Measurements from ENCODE around the gene CACNA1E.

Gene CACNA1E

GRCh38 chr1:181490740-181491712 lies 7.7 kb downstream of the CACNA1E start:
- peaks cover 6% of the 10 kb centered on the region for H3K27me3 ChIP-seq (ENCODE audit: insufficient read depth, low read length, poor library complexity)
- H3K9ac ChIP-seq (ENCODE audit: low read length) = no peak overlapping the region
- H3K4me1 ChIP-seq (ENCODE audit: control insufficient read depth, low read depth, low read length) = no peaks in the 10 kb centered on the region
- H2BK5ac ChIP-seq (ENCODE audit: low read length) = no peak overlapping the region
- no peak overlapping the region for H3K23ac ChIP-seq (ENCODE audit: low read length)
- no peak overlapping the region for H3K27ac ChIP-seq (ENCODE audit: low read depth, low read length)
- no peak overlapping the region for H3K4me3 ChIP-seq (ENCODE audit: low read length)
- no peak overlapping the region for H4K5ac ChIP-seq (ENCODE audit: low read length)
- no peak overlapping the region for H2AK5ac ChIP-seq (ENCODE audit: low read length)
- no peaks in the 10 kb centered on the region for H3K79me2 ChIP-seq (ENCODE audit: control insufficient read depth, insufficient read depth, low read length)
- H3K79me1 ChIP-seq (ENCODE audit: low read length) = no peaks in the 10 kb centered on the region
- no peak for DNase-seq
- H3K18ac ChIP-seq (ENCODE audit: low read length) = no peak overlapping the region
- no peak overlapping the region for H3K4ac ChIP-seq (ENCODE audit: low read depth, low read length)
- no peaks in the 10 kb centered on the region for H3K36me3 ChIP-seq (ENCODE audit: control insufficient read depth, insufficient read depth, low read length)
- H2BK120ac ChIP-seq (ENCODE audit: low read depth, low read length) = no peak overlapping the region
- no CpG with 5 or more reads among the region's 8 CpGs for WGBS (ENCODE audit: extremely low coverage, insufficient coverage, low lambda C conversion rate)
- no peak overlapping the region for H2BK15ac ChIP-seq (replicated peaks; ENCODE audit: low read depth)
- H3K56ac ChIP-seq (ENCODE audit: low read length) = no peak overlapping the region
- H3K4me2 ChIP-seq (ENCODE audit: low read length) = no peak overlapping the region
- no peak overlapping the region for H4K8ac ChIP-seq (ENCODE audit: low read depth, low read length)

DNA sequence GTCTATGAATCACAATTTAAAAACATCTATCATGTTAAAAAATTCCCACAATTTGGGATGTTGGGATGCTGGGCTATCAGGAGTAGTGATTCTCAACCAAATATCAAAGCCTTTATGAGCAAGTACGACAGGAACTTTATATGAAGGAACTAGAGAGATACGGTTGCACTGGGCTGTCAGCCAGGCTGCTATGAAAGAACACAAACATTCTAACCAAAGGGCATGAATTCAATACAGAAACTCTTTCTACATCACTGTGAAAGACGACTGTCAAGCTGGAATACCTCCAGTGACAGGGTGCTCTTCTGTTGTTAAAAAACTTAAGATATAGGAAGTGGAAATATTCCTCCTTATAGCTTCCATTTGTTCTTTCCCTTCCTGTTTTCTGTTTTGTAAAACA lies 9.8 kb downstream of the CACNA1E start:
- no peaks in the 10 kb centered on the region for H3K27me3 ChIP-seq (ENCODE audit: insufficient read depth, low read length, poor library complexity)
- H3K4me1 ChIP-seq (ENCODE audit: control insufficient read depth, low read depth, low read length) = no peaks in the 10 kb centered on the region
- DNase-seq = no peak
- no peak overlapping the region for H3K56ac ChIP-seq (ENCODE audit: low read length)
- no peak overlapping the region for H4K8ac ChIP-seq (ENCODE audit: low read depth, low read length)
- no peak overlapping the region for H3K23ac ChIP-seq (ENCODE audit: low read length)
- WGBS (ENCODE audit: extremely low coverage, insufficient coverage, low lambda C conversion rate) = no CpG with 5 or more reads among the region's 3 CpGs
- no peak overlapping the region for H2BK120ac ChIP-seq (ENCODE audit: low read depth, low read length)
- H3K4me3 ChIP-seq (ENCODE audit: low read length) = no peak overlapping the region
- no peak overlapping the region for H3K9ac ChIP-seq (ENCODE audit: low read length)
- H2BK15ac ChIP-seq (replicated peaks; ENCODE audit: low read depth) = no peak overlapping the region
- H3K27ac ChIP-seq (ENCODE audit: low read depth, low read length) = no peak overlapping the region
- H3K4ac ChIP-seq (ENCODE audit: low read depth, low read length) = no peak overlapping the region
- H3K18ac ChIP-seq (ENCODE audit: low read length) = no peak overlapping the region
- no peaks in the 10 kb centered on the region for H3K36me3 ChIP-seq (ENCODE audit: control insufficient read depth, insufficient read depth, low read length)
- H2BK5ac ChIP-seq (ENCODE audit: low read length) = no peak overlapping the region
- H2AK5ac ChIP-seq (ENCODE audit: low read length) = no peak overlapping the region
- H4K5ac ChIP-seq (ENCODE audit: low read length) = no peak overlapping the region
- H3K79me2 ChIP-seq (ENCODE audit: control insufficient read depth, insufficient read depth, low read length) = no peaks in the 10 kb centered on the region
- no peak overlapping the region for H3K4me2 ChIP-seq (ENCODE audit: low read length)
- no peaks in the 10 kb centered on the region for H3K79me1 ChIP-seq (ENCODE audit: low read length)

DNA sequence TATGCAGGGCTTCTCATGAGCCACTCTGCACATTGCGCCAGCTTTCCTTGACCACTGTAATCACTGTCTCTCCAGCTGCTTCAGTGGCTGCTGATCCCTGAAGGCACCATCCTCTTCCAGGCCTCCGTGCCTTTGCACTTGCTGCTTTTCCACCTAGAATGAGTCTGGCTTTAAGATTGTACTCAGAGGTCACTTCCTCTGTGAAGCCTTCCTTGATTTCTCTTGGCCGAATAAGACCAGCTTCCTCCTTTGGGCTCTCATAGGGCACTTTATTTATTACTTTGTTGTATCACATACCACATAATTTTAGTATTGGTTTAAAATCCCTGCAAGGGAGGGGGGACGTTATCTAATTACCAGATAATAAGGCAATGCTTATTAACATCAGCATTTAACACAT lies 10.6 kb downstream of the CACNA1E start:
- H2BK120ac ChIP-seq (ENCODE audit: low read depth, low read length) = no peak overlapping the region
- no peak overlapping the region for H3K4me2 ChIP-seq (ENCODE audit: low read length)
- H3K18ac ChIP-seq (ENCODE audit: low read length) = no peak overlapping the region
- no peaks in the 10 kb centered on the region for H3K27me3 ChIP-seq (ENCODE audit: insufficient read depth, low read length, poor library complexity)
- no peak overlapping the region for H4K8ac ChIP-seq (ENCODE audit: low read depth, low read length)
- H3K56ac ChIP-seq (ENCODE audit: low read length) = no peak overlapping the region
- H3K4me1 ChIP-seq (ENCODE audit: control insufficient read depth, low read depth, low read length) = no peaks in the 10 kb centered on the region
- H3K79me2 ChIP-seq (ENCODE audit: control insufficient read depth, insufficient read depth, low read length) = no peaks in the 10 kb centered on the region
- H3K27ac ChIP-seq (ENCODE audit: low read depth, low read length) = no peak overlapping the region
- no peak overlapping the region for H3K23ac ChIP-seq (ENCODE audit: low read length)
- no CpG with 5 or more reads among the region's 4 CpGs for WGBS (ENCODE audit: extremely low coverage, insufficient coverage, low lambda C conversion rate)
- H2BK5ac ChIP-seq (ENCODE audit: low read length) = no peak overlapping the region
- H3K36me3 ChIP-seq (ENCODE audit: control insufficient read depth, insufficient read depth, low read length) = no peaks in the 10 kb centered on the region
- no peak overlapping the region for H2BK15ac ChIP-seq (replicated peaks; ENCODE audit: low read depth)
- no peaks in the 10 kb centered on the region for H3K79me1 ChIP-seq (ENCODE audit: low read length)
- DNase-seq = no peak
- H3K4me3 ChIP-seq (ENCODE audit: low read length) = no peak overlapping the region
- H2AK5ac ChIP-seq (ENCODE audit: low read length) = no peak overlapping the region
- H4K5ac ChIP-seq (ENCODE audit: low read length) = no peak overlapping the region
- H3K4ac ChIP-seq (ENCODE audit: low read depth, low read length) = no peak overlapping the region
- H3K9ac ChIP-seq (ENCODE audit: low read length) = no peak overlapping the region

GRCh38 chr1:181496759-181497158 lies 13.4 kb downstream of the CACNA1E start:
- Histone ChIP-seq H3K4ac (ENCODE audit: low read depth, low read length) (no peak overlapping the region), H3K27me3 (ENCODE audit: insufficient read depth, low read length, poor library complexity) (no peaks in the 10 kb centered on the region), H3K79me2 (ENCODE audit: control insufficient read depth, insufficient read depth, low read length) (no peaks in the 10 kb centered on the region), H3K56ac (ENCODE audit: low read length) (no peak overlapping the region), H2BK120ac (ENCODE audit: low read depth, low read length) (no peak overlapping the region), H4K5ac (ENCODE audit: low read length) (no peak overlapping the region), H3K36me3 (ENCODE audit: control insufficient read depth, insufficient read depth, low read length) (no peaks in the 10 kb centered on the region), H3K23ac (ENCODE audit: low read length) (no peak overlapping the region), H2BK5ac (ENCODE audit: low read length) (no peak overlapping the region), H3K4me3 (ENCODE audit: low read length) (no peak overlapping the region), H3K9ac (ENCODE audit: low read length) (no peak overlapping the region), H3K18ac (ENCODE audit: low read length) (no peak overlapping the region), H3K79me1 (ENCODE audit: low read length) (no peaks in the 10 kb centered on the region), H3K4me2 (ENCODE audit: low read length) (no peak overlapping the region), H3K4me1 (ENCODE audit: control insufficient read depth, low read depth, low read length) (no peaks in the 10 kb centered on the region), H3K27ac (ENCODE audit: low read depth, low read length) (no peak overlapping the region), H2AK5ac (ENCODE audit: low read length) (no peak overlapping the region), H2BK15ac (replicated peaks; ENCODE audit: low read depth) (no peak overlapping the region), H4K8ac (ENCODE audit: low read depth, low read length) (no peak overlapping the region)
- no CpG with 5 or more reads among the region's 1 CpG for WGBS (ENCODE audit: extremely low coverage, insufficient coverage, low lambda C conversion rate)
- no peak for DNase-seq

- no peak overlapping the region for H3K18ac ChIP-seq (ENCODE audit: low read length)
- no peak overlapping the region for H2AK5ac ChIP-seq (ENCODE audit: low read length)
- H3K4me2 ChIP-seq (ENCODE audit: low read length) = no peak overlapping the region
- H3K27me3 ChIP-seq (ENCODE audit: insufficient read depth, low read length, poor library complexity) = no peaks in the 10 kb centered on the region
- H3K56ac ChIP-seq (ENCODE audit: low read length) = no peak overlapping the region
- H3K4me3 ChIP-seq (ENCODE audit: low read length) = no peak overlapping the region
- no peaks in the 10 kb centered on the region for H3K79me2 ChIP-seq (ENCODE audit: control insufficient read depth, insufficient read depth, low read length)
- H2BK15ac ChIP-seq (replicated peaks; ENCODE audit: low read depth) = no peak overlapping the region
- H2BK5ac ChIP-seq (ENCODE audit: low read length) = no peak overlapping the region
- WGBS (ENCODE audit: extremely low coverage, insufficient coverage, low lambda C conversion rate) = no CpG with 5 or more reads among the region's 6 CpGs
- no peak for DNase-seq
- H4K8ac ChIP-seq (ENCODE audit: low read depth, low read length) = no peak overlapping the region
- H3K4ac ChIP-seq (ENCODE audit: low read depth, low read length) = no peak overlapping the region
- H3K36me3 ChIP-seq (ENCODE audit: control insufficient read depth, insufficient read depth, low read length) = no peaks in the 10 kb centered on the region
- no peak overlapping the region for H3K27ac ChIP-seq (ENCODE audit: low read depth, low read length)
- H3K23ac ChIP-seq (ENCODE audit: low read length) = no peak overlapping the region
- no peak overlapping the region for H2BK120ac ChIP-seq (ENCODE audit: low read depth, low read length)
- H3K79me1 ChIP-seq (ENCODE audit: low read length) = no peaks in the 10 kb centered on the region
- no peak overlapping the region for H3K9ac ChIP-seq (ENCODE audit: low read length)
- H4K5ac ChIP-seq (ENCODE audit: low read length) = no peak overlapping the region
- no peaks in the 10 kb centered on the region for H3K4me1 ChIP-seq (ENCODE audit: control insufficient read depth, low read depth, low read length)
These were observed 14.6 kb downstream of the CACNA1E start for GRCh38 chr1:181497870-181498269.
